A549 (cell line): Measurements from ENCODE around the gene FOXK1. TPM values are rescaled to one million over a fixed set of nuclear protein-coding genes. Genes with fewer than 3 reads are reported as not detected.

Experiments
- ATAC-seq, 2 experiments: fragments of 200-7000 bp in 1 of 2; fragments of >200 bp in 1 of 2; cut with Nextera tagmentation in 1 of 2; cut with Tn5 transposase in 1 of 2; 3 replicates each; pipeline versions ENCODE4 v1.8.0 to v1.9.1; 2018 to 2020; ENCODE audit warnings: mild to moderate bottlenecking in 1 of 2, moderate library complexity in 1 of 2
- CTCF ChIA-PET: fragments of 300-600 bp; sonication (Branson Sonifier 250); formaldehyde crosslinking; extraction: SDS; loops from one replicate; lab custom pipeline; 2021; ENCODE audit warnings: antibody characterized with exemption, inconsistent platforms; lab: Yijun Ruan, JAX
- POLR2A ChIA-PET: fragments of 350-600 bp; formaldehyde crosslinking; extraction: SDS; loops from one replicate; lab custom pipeline; 2021; ENCODE audit warnings: antibody characterized with exemption, inconsistent platforms; lab: Yijun Ruan, JAX
- DNase-seq, 2 experiments: peaks; one replicate each; pipeline versions ENCODE4 v3.0.0 to v3.0.0-alpha.2; 2011 to 2016; ENCODE audit warnings: low read depth in 1 of 2, low spot score in 1 of 2
- FAIRE-seq: peaks from 2 replicates; lab custom pipeline; 2011; peaks lifted over from hg19 to GRCh38; lab: Jason Lieb, UNC
- H3K27ac ChIP-seq, 2 experiments: fragments of >200 bp; sonication (Bioruptor Twin); formaldehyde crosslinking; 3 replicates each; pipeline ENCODE4 v1.5.1; 2016 to 2017
- H3K4me1 ChIP-seq: fragments of >200 bp; sonication (Bioruptor Twin); formaldehyde crosslinking; 3 replicates; pipeline ENCODE4 v1.6.1; 2016
- H3K4me2 ChIP-seq: fragments of >200 bp; sonication (Bioruptor Twin); formaldehyde crosslinking; 3 replicates; pipeline ENCODE4 v1.6.1; 2016
- H3K4me3 ChIP-seq: fragments of >200 bp; sonication (Bioruptor Twin); formaldehyde crosslinking; 3 replicates; pipeline ENCODE4 v1.5.1; 2016
- H3K9me3 ChIP-seq: fragments of >200 bp; sonication (Bioruptor Twin); formaldehyde crosslinking; 3 replicates; pipeline ENCODE4 v1.6.1; 2016
- BHLHE40 ChIP-seq: IDR thresholded peaks from 2 replicates; pipeline ENCODE4 v1.6.1; 2012; ENCODE audit warnings: low read depth, low read length, inconsistent platforms
- CBX2 ChIP-seq: fragments of 200-600 bp; sonication (generic); IDR thresholded peaks from 2 replicates; pipeline ENCODE4 v1.6.1; 2016; ENCODE audit warnings: low read depth, mild to moderate bottlenecking, borderline replicate concordance
- CEBPB ChIP-seq, 2 experiments: fragments of >200 bp in 1 of 2; sonication (Bioruptor Twin) in 1 of 2; formaldehyde crosslinking in 1 of 2; IDR thresholded peaks; 2 replicates each; pipeline ENCODE4 v1.6.1; 2012 to 2016
- CHD2 ChIP-seq: fragments of 150-350 bp; IDR thresholded peaks from 2 replicates; pipeline ENCODE4 v1.6.1; 2014; ENCODE audit warnings: low read length; ENCODE audit not compliant: partially characterized antibody
- EHF ChIP-seq: fragments of 250-450 bp; sonication (Bioruptor Pico); IDR thresholded peaks from 2 replicates; pipeline ENCODE4 v1.5.0; 2020; ENCODE audit warnings: mild to moderate bottlenecking
- EP300 ChIP-seq, 2 experiments: fragments of >200 bp; sonication (Bioruptor Twin); formaldehyde crosslinking; IDR thresholded peaks; 2 replicates in 1 of 2; 3 replicates in 1 of 2; pipeline ENCODE4 v1.6.1; 2016 to 2017
- ESRRA ChIP-seq: fragments of 150-350 bp; IDR thresholded peaks from 2 replicates; pipeline ENCODE4 v1.6.1; 2014; ENCODE audit warnings: mild to moderate bottlenecking, low read length, borderline replicate concordance
- FOSB ChIP-seq: fragments of 250-450 bp; sonication (Bioruptor Pico); IDR thresholded peaks from 2 replicates; pipeline ENCODE4 v1.5.0; 2020; ENCODE audit warnings: mild to moderate bottlenecking, moderate library complexity
- FOSL2 ChIP-seq, 2 experiments: fragments of 450-650 bp in 1 of 2; fragments of >200 bp in 1 of 2; sonication (Bioruptor Twin) in 1 of 2; formaldehyde crosslinking; IDR thresholded peaks; 2 replicates each; pipeline versions ENCODE4 v1.5.0 to v1.6.1; 2016 to 2020; ENCODE audit warnings: mild to moderate bottlenecking in 1 of 2, moderate library complexity in 1 of 2
- FOXS1 ChIP-seq: fragments of 250-450 bp; sonication (Bioruptor Pico); IDR thresholded peaks from 2 replicates; pipeline ENCODE4 v1.5.0; 2020; ENCODE audit warnings: mild to moderate bottlenecking, moderate library complexity
- HEYL ChIP-seq: fragments of 250-450 bp; sonication (Bioruptor Pico); IDR thresholded peaks from 2 replicates; pipeline ENCODE4 v1.8.0; 2021; ENCODE audit warnings: mild to moderate bottlenecking, moderate library complexity
- HOXB13 ChIP-seq: fragments of 250-450 bp; sonication (Bioruptor Pico); IDR thresholded peaks from 2 replicates; pipeline ENCODE4 v1.5.0; 2020; ENCODE audit warnings: low read depth, mild to moderate bottlenecking, moderate library complexity
- JUN ChIP-seq, 2 experiments: fragments of >200 bp; sonication (Bioruptor Twin); formaldehyde crosslinking; IDR thresholded peaks; 2 replicates in 1 of 2; 3 replicates in 1 of 2; pipeline ENCODE4 v1.6.1; 2016 to 2017
- KDM1A ChIP-seq: fragments of 200-600 bp; sonication (generic); IDR thresholded peaks from 2 replicates; pipeline ENCODE4 v1.6.1; 2016; ENCODE audit warnings: low read depth, mild to moderate bottlenecking
- KDM5A ChIP-seq: fragments of 200-600 bp; sonication (generic); IDR thresholded peaks from 2 replicates; pipeline ENCODE4 v1.6.1; 2016; ENCODE audit warnings: antibody characterized with exemption, mild to moderate bottlenecking
- MAFK ChIP-seq: fragments of 450-650 bp; IDR thresholded peaks from 2 replicates; pipeline ENCODE4 v1.6.1; 2014; ENCODE audit not compliant: partially characterized antibody
- NFE2L2 ChIP-seq: fragments of 150-350 bp; conservative IDR thresholded peaks from 2 replicates; pipeline ENCODE4 v1.6.1; 2014; ENCODE audit warnings: low read length
- RCOR1 ChIP-seq: fragments of 150-350 bp; IDR thresholded peaks from 2 replicates; pipeline ENCODE4 v1.6.1; 2014; ENCODE audit warnings: antibody characterized with exemption, low read length, low read depth
- SMC3 ChIP-seq: fragments of >200 bp; sonication (Bioruptor Twin); formaldehyde crosslinking; IDR thresholded peaks from 3 replicates; pipeline ENCODE4 v1.6.1; 2018; ENCODE audit warnings: inconsistent platforms
- TFCP2L1 ChIP-seq: fragments of 250-450 bp; sonication (Bioruptor Pico); IDR thresholded peaks from 2 replicates; pipeline ENCODE4 v1.5.0; 2021; ENCODE audit warnings: mild to moderate bottlenecking
- TP53 ChIP-seq: fragments of 250-450 bp; sonication (Bioruptor Pico); IDR thresholded peaks from 2 replicates; pipeline ENCODE4 v1.5.0; 2021; ENCODE audit warnings: mild to moderate bottlenecking, moderate library complexity
- ZNF302 ChIP-seq: fragments of 250-450 bp; sonication (Bioruptor Pico); IDR thresholded peaks from 2 replicates; pipeline ENCODE4 v1.9.0; 2021; ENCODE audit warnings: inconsistent platforms, mild to moderate bottlenecking, moderate library complexity
- WGBS: methylation state at CpG from one replicate; pipeline ENCODE4 v1.1.6; 2017; ENCODE audit errors: missing lambda C conversion rate; 5-methylcytosine and 5-hydroxymethylcytosine counted together
- polyA plus RNA-seq, 4 experiments: library from polyadenylated mRNA; depleted of rRNA in 3 of 4; stranded (reverse); fragments of >200 nt; fragmentation: RNase III in 1 of 4; extraction: RNeasy Plus Mini Kit Qiagen cat#74134 plus additional on column Dnase treatment in 1 of 4; gene quantifications; 2 replicates in 3 of 4; 3 replicates in 1 of 4; pipeline ENCODE4 v1.2.3, GENCODE V29; 2011 to 2017
- TF ChIP-seq, protein P1 (sequence below): fragments of 200-600 bp; sonication (generic); IDR thresholded peaks from 2 replicates; pipeline ENCODE4 v1.6.1; 2016; ENCODE audit warnings: antibody characterized with exemption, mild to moderate bottlenecking, moderate library complexity
- TF ChIP-seq, protein P2 (sequence below): IDR thresholded peaks from 2 replicates; pipeline ENCODE4 v1.6.1; 2012
- TF ChIP-seq, protein P3 (sequence below): fragments of 150-350 bp; IDR thresholded peaks from 2 replicates; pipeline ENCODE4 v1.6.1; 2014; ENCODE audit warnings: low read depth, mild to moderate bottlenecking, low read length
- TF ChIP-seq, protein P4 (sequence below): fragments of 250-450 bp; sonication (Bioruptor Pico); IDR thresholded peaks from 2 replicates; pipeline ENCODE4 v1.5.0; 2021; ENCODE audit warnings: mild to moderate bottlenecking, moderate library complexity, borderline replicate concordance

The FOXK1 gene
- polyA plus RNA-seq, 2 of the 4 experiments (the other 2 are of a cell fraction), result 6.8 to 10.9 TPM

DNA sequence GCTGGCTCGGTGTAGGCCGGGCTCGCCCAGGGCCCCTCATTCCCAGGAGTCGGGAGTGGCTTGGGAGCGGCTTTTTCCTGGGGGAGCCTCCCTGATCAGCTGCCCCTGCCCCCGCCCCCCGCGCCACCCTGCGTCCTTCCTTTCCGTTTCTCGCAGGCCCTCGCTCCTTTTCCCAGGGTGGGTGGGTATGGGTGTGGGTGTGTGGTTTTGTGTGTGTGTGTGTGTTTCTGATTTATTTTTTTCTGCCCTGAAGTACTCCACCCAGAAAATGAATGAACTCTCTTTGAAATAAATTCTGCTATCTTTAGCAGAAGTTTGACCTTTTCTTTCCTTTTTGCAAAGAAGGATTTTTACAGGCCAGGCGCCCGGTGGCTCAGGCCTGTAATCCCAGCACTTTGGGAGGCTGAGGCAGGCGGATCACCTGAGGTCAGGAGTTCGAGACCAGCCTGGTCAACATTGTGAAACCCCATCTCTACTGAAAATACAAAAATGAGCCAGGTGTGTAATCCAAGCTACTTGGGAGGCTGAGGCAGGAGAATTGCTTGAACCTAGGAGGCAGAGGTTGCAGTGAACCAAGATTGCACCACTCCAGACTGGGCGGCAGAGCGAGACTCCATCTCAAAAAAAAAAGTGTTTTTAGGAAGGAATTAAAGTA, 63.3 kb downstream of the FOXK1 start:
- no peaks in the 10 kb centered on the region for H3K9me3 ChIP-seq
- peaks cover 76% of the 10 kb centered on the region for H3K4me1 ChIP-seq
- H3K27ac ChIP-seq, result peak overlapping the region; percentile 96 to 99
- TF ChIP-seq BHLHE40, result no peak
- TF ChIP-seq RCOR1, result no peak
- TF ChIP-seq JUN (IDR thresholded peaks at IDR 0.05), result peak in 1 of 2 experiments; percentile 58; a peak in 4 of 5 replicates
- 0 out of 5 replicates have a peak, but pooled peaks of 1 of the 2 experiments have one; percentile 16 for TF ChIP-seq EP300 (IDR thresholded peaks at IDR 0.05)
- TF ChIP-seq TP53 (CRISPR knock-in tag), result no peak
- TF ChIP-seq KDM5A, result 0 out of 2 replicates have a peak, but pooled peaks have one; percentile 5
- TF ChIP-seq SMC3, result peak; percentile 7; the same call in 1 of the 3 replicates
- TF ChIP-seq, protein P1, sequence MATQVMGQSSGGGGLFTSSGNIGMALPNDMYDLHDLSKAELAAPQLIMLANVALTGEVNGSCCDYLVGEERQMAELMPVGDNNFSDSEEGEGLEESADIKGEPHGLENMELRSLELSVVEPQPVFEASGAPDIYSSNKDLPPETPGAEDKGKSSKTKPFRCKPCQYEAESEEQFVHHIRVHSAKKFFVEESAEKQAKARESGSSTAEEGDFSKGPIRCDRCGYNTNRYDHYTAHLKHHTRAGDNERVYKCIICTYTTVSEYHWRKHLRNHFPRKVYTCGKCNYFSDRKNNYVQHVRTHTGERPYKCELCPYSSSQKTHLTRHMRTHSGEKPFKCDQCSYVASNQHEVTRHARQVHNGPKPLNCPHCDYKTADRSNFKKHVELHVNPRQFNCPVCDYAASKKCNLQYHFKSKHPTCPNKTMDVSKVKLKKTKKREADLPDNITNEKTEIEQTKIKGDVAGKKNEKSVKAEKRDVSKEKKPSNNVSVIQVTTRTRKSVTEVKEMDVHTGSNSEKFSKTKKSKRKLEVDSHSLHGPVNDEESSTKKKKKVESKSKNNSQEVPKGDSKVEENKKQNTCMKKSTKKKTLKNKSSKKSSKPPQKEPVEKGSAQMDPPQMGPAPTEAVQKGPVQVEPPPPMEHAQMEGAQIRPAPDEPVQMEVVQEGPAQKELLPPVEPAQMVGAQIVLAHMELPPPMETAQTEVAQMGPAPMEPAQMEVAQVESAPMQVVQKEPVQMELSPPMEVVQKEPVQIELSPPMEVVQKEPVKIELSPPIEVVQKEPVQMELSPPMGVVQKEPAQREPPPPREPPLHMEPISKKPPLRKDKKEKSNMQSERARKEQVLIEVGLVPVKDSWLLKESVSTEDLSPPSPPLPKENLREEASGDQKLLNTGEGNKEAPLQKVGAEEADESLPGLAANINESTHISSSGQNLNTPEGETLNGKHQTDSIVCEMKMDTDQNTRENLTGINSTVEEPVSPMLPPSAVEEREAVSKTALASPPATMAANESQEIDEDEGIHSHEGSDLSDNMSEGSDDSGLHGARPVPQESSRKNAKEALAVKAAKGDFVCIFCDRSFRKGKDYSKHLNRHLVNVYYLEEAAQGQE, result no peak
- TF ChIP-seq CEBPB (IDR thresholded peaks at IDR 0.05), result peak; percentile 35 to 40; a peak in 2 of 4 replicates
- no peak for TF ChIP-seq FOSL2 (IDR thresholded peaks at IDR 0.05)
- TF ChIP-seq FOSL2 (CRISPR knock-in tag; IDR thresholded peaks at IDR 0.05), result no peak
- TF ChIP-seq FOXS1, result peak; percentile 28; the same call in 1 of the 2 replicates
- 0 out of 2 replicates have a peak, but pooled peaks have one; percentile 52 for TF ChIP-seq ZNF302 (CRISPR knock-in tag)
- peak; percentile 51; the same call in 1 of the 2 replicates for TF ChIP-seq FOSB (CRISPR knock-in tag)
- TF ChIP-seq EHF (CRISPR knock-in tag), result peak; percentile 63; the same call in 1 of the 2 replicates
- TF ChIP-seq HOXB13, result peak; percentile 68; the same call in 1 of the 2 replicates
- TF ChIP-seq CHD2, result peak; percentile 9
- TF ChIP-seq, all 56 proteins: peak for 11
- ATAC-seq (no peak), DNase-seq (peak in 1 of 2 experiments; percentile 31), FAIRE-seq (no peak)
- WGBS, result 5% methylated on average over 18 of the region's 18 CpGs
- Histone ChIP-seq H3K4me3 (peak overlapping the region; percentile 33), H3K4me2 (peak overlapping the region; percentile 89)
- ChIA-PET CTCF (interaction anchor here (0.7 to 7.8 kb wide), 6 partner anchors 11 to 52 kb away, joined by 3 to 46 read pairs (median 4); no protein-coding TSS in a partner anchor), POLR2A (interaction anchor here (0.6 to 4.5 kb wide), 10 partner anchors 13 to 389 kb away, joined by 3 to 32 read pairs (median 5); partner anchors contain the start of gene AP5Z1)

DNA sequence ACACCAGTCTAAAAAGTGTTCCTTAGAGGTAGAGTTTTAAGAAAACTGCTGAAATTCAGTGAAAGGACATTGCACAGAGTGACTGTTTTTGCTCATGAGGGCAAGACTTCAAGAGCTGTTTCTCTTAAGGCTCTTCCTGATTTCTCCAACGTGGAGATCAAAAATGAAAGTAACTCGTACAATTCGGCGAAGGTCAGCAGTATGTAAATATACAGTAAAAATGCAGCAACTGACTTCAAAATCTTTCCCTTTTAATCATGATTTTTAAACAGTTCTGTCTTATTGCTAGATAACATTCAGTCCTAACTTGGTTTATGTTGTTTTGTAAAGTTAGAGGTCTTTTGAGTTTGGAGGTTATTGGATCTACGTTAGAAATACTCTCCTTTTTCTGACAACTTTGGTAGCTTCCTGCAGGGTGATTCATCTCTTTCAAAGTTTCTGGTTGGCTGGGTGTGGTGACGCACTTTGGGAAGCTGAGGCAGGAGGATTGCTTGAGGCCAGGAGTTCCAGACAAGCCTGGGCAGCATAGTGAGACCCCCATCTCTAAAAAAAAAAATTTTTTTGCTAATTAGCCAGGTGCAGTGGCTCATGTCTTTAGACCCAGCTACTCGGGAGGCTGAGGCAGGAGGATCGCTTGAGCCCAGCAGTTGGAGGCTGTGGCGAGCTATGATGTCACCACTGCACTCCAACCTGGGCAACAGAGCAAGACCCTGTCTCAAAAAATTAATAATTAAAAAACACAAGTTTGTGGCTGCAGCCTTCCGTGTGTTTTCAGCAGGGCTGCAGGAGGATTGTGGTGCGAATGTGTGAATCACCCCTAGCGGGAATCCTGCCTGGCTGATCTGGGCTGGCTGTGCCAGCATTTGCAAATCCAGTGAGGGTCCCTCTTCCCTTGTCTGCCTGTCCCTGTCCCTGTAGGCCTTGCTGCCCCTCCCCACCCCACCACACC, 64.2 kb downstream of the FOXK1 start:
- peak overlapping the region; percentile 33 for H3K4me3 ChIP-seq
- ATAC-seq (no peak), FAIRE-seq (no peak), DNase-seq (peak; percentile 49 to 67)
- H3K9me3 ChIP-seq, result no peaks in the 10 kb centered on the region
- peaks cover 68% of the 10 kb centered on the region for H3K4me1 ChIP-seq
- TF ChIP-seq HOXB13 (peak; percentile 41; the same call in 1 of the 2 replicates), FOXS1 (no peak), NFE2L2 (no peak), KDM1A (0 out of 2 replicates have a peak, but pooled peaks have one; percentile 19), CBX2 (no peak), TFCP2L1 (CRISPR knock-in tag) (no peak), ESRRA (no peak), MAFK (peak; percentile 66), FOSL2 (IDR thresholded peaks at IDR 0.05) (no peak), FOSL2 (CRISPR knock-in tag; IDR thresholded peaks at IDR 0.05) (peak; percentile 60), HEYL (peak; percentile 4; the same call in 1 of the 2 replicates), BHLHE40 (no peak)
- TF ChIP-seq, protein P2, sequence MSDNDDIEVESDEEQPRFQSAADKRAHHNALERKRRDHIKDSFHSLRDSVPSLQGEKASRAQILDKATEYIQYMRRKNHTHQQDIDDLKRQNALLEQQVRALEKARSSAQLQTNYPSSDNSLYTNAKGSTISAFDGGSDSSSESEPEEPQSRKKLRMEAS, result 0 out of 2 replicates have a peak, but pooled peaks have one; percentile 23
- TF ChIP-seq, protein P3, sequence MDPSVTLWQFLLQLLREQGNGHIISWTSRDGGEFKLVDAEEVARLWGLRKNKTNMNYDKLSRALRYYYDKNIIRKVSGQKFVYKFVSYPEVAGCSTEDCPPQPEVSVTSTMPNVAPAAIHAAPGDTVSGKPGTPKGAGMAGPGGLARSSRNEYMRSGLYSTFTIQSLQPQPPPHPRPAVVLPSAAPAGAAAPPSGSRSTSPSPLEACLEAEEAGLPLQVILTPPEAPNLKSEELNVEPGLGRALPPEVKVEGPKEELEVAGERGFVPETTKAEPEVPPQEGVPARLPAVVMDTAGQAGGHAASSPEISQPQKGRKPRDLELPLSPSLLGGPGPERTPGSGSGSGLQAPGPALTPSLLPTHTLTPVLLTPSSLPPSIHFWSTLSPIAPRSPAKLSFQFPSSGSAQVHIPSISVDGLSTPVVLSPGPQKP, result no peak
- TF ChIP-seq, protein P4, sequence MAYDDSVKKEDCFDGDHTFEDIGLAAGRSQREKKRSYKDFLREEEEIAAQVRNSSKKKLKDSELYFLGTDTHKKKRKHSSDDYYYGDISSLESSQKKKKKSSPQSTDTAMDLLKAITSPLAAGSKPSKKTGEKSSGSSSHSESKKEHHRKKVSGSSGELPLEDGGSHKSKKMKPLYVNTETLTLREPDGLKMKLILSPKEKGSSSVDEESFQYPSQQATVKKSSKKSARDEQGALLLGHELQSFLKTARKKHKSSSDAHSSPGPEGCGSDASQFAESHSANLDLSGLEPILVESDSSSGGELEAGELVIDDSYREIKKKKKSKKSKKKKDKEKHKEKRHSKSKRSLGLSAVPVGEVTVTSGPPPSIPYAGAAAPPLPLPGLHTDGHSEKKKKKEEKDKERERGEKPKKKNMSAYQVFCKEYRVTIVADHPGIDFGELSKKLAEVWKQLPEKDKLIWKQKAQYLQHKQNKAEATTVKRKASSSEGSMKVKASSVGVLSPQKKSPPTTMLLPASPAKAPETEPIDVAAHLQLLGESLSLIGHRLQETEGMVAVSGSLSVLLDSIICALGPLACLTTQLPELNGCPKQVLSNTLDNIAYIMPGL (CRISPR knock-in tag), result peak; percentile 53; the same call in 1 of the 2 replicates
- peak overlapping the region; percentile 89 for H3K4me2 ChIP-seq
- ChIA-PET POLR2A (interaction anchor here (1.6 to 4.5 kb wide), 3 partner anchors 29 to 114 kb away, joined by 5 to 32 read pairs (median 17); partner anchors contain the start of gene AP5Z1), CTCF (interaction anchor here (0.7 to 7.8 kb wide), 9 partner anchors 10 to 137 kb away, joined by 3 to 46 read pairs (median 3); partner anchors contain the start of gene RADIL)
- H3K27ac ChIP-seq, result peak overlapping the region; percentile 96 to 99
- 45% methylated on average over 12 of the region's 12 CpGs for WGBS
